Stimulated activated CD4-positive, alpha-beta T cell treated with anti-CD3 and anti-CD28 coated beads, Interleukin-4, amount 100 ng/mL, for 48 hours (primary cell): ENCODE measurements around the gene ZNF830.
A peak's percentile ranks its signal among the peaks of the same experiment; 100 is the strongest.
"Not testable (repeated sequence)": the region's sequence is repeated elsewhere in the genome, so short reads cannot be mapped to it uniquely, and the experiment has no call there.

Source experiments
- DNase-seq, 2 donors: peaks; one replicate each; pipeline ENCODE4 v3.0.0-alpha.2; 2020; ENCODE audit warnings: low read depth in 2 of 2

The ZNF830 gene

DNA sequence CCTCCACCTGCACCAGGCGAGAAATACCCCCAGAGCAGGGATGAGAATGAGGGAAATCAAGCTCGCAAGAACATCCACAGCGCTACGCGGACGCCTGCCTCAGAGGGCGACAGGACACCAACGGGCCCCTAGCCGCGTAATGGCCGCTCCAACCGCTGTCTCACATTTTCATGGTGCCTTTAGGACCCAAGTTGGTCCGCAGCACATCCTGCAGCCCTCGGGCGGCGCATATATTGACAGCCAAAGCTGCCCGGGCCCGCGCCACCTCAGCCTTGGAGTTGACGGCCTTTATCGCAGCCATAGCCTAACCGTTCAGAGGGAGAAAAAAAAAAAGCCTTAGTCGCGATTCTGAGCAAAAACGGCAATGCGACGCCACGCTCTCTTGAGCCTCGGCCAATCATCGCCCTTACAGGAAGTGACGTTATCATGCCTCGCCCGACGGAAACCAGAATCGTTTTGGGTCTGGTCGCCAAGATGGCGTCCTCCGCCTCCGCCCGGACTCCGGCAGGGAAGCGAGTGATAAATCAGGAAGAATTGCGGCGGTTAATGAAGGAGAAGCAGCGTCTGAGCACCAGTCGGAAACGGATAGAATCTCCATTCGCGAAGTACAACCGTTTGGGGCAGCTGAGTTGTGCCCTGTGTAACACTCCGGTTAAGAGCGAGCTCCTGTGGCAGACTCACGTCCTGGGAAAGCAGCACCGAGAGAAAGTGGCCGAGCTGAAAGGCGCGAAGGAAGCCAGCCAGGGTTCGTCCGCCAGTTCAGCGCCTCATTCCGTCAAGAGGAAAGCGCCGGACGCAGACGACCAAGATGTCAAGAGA is at the start of gene ZNF830, which contains the start of gene CCT6B:
ZNF830 (plus strand) TSS at position 448 of the 819 bp plus-strand sequence; CDS start at position 475, 27 bp downstream.
CCT6B (minus strand) TSS at position 368 of the 819 bp plus-strand sequence; CDS start at position 301, 67 bp downstream.
- peak; percentile 73 to 83 for DNase-seq

DNA sequence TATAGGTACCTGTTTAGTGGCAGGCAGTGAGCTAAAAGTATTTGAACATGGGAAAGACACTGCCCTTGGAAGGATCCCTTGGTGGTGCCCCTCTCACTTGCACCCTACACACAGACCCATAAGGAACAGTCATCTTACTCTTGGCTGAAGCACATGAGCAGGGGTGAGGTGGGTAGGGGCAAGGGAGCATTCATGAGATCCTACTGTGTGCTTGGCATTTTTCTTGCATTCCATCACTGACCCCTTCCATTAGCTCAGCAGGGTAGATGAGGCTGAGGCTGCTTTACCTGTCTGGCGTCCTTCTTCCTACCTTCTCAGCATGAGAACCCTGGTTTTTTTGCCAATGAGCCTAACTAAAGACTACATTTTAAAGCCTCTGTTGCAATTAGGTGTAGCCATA is 48.3 kb upstream of the ZNF830 start:
- no peak for DNase-seq

DNA sequence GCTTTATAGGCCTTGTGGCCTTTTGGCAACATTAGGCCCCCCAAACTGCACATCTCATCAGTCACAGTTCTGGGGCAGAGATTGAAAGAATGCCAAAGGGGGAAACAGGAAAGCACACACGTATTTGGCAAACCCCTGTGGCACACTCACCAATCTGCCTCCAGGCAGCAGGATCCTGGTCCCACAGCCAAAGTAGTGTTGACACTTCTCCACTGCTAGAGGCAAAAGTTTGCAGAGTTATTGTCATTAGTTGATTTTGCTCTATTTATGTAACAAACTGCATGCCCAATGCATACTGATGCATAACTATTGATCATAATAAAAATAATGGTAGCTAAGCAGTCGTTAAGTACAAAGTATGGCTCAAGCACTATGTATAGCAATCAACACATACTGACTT is 45.2 kb upstream of the ZNF830 start:
- no peak for DNase-seq

DNA sequence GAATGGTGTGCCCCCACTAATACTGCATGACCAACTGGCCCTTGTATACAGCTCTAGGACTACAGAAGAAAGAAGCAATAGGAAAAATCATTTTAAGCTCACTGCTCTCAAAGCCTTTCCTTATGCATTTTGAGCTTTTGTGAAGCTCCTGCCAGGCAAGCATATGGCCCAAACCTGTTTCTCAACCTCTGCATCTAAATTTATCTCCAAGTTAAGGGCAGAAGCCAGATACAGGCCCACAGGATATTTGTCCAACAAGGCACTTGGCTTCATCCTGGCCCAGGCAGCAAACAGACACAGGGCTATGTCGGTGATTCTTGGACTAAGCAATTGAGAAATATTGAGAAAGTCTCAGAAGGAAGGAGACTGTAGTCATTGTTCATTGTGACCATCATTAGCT is 44.0 kb upstream of the ZNF830 start:
- DNase-seq = no peak

DNA sequence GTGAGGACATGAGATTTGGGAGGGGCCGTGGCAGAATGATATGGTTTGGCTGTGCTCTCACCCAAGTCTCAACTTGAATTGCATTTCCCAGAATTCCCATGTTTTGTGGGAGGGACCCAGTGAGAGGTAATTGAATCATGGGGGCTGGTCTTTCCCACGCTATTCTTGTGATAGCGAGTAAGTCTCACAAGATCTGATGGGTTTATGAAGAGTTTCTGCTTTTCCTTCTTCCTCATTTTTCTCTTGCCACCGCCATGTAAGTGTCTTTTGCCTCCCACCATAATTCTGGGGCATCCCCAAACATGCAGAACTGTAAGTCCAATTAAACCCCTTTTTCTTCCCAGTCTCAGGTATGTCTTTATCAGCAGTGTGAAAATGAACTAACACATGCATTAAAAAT is 40.7 kb upstream of the ZNF830 start:
- no peak for DNase-seq

- DNase-seq = no peak
Measured at GRCh38 chr17:34926661-34927060, 34.7 kb upstream of the ZNF830 start.

GRCh38 chr17:34930283-34930682 is 31.1 kb upstream of the ZNF830 start:
- no peak for DNase-seq

GRCh38 chr17:34950780-34951179 is 10.6 kb upstream of the ZNF830 start:
- DNase-seq = not testable (repeated sequence)

DNA sequence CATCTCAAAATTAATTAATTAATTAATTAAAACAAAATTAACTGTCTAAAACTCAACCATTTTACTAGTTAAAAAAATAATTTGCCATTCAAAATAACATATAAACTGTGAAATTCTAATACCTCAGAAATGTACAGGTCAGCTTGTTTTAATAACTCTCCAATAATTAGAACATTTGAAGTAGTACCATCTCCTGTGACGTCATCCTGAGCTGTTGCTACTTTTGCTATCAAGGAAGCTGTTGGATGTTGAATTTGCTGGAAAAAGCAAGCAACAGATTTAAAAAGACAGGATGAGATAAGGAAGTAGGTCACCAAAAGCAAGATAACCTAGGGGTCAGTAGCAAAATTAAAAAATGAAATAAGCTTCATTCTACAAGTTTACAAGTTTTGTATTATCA is 2.9 kb upstream of the ZNF830 start:
- DNase-seq = no peak

DNA sequence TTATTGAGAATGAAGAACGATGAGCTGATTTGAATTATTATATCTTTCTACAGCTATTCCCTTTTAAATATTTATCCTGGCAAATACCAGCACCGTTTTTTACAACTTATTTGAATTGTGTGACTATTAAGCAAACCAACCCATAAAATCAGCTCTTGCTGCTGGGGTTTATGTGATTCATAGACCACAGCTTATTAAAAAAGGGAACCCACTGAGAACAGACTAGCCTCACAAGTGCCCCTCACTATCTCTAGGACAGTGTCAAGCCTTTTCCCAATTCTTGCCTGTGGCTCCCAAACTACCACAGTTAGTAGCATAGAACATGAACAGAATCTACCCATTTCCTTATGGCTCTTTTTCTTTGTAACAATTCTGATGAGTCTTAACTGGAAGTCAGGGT is 12.8 kb downstream of the ZNF830 start:
- no peak for DNase-seq

GRCh38 chr17:34974794-34975785 is 13.8 kb downstream of the ZNF830 start:
- no peak for DNase-seq

DNA sequence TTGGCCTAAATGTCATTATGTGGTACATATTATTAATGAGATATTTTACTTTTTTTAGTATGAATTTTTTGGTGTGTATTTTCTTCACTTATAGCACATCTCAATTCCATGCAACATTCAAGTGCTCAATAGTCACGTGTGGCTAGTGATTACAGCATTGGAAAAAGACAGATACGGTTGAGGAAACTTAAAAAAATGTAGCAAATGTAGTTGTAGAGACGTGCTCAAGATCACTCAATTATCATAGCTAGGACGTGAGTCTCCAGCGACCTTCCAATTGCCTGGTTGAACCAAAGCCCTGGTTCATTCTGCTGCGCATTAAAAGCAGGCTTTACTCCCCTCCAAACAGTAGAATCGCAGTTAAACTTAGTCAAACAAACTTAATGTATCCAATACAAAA is 17.8 kb downstream of the ZNF830 start:
- no peak for DNase-seq

- no peak for DNase-seq
Measured at GRCh38 chr17:34979650-34980352, 18.5 kb downstream of the ZNF830 start.

DNA sequence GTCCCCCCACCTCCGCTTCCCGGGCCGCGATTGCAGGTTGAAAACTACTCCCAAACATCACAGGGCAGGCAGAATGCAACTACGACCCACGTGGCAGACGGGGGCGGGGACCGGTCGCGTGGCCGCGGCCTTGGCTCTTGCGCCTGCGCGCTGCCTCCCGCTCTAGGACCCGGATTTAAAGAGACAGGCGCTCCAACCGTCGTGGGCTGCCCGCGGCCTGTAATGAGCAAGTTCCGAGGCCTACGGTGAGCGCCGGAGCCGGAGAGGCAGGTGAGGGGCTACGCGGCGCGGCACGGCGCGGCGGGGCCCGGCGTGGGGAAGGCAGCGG is 19.0 kb downstream of the ZNF830 start, which contains the start of gene LIG3:
LIG3 (plus strand) TSS at position 160 of the 328 bp plus-strand sequence. CDS start 2,494 bp downstream, outside the sequence.
- DNase-seq = peak; percentile 87 to 93

DNA sequence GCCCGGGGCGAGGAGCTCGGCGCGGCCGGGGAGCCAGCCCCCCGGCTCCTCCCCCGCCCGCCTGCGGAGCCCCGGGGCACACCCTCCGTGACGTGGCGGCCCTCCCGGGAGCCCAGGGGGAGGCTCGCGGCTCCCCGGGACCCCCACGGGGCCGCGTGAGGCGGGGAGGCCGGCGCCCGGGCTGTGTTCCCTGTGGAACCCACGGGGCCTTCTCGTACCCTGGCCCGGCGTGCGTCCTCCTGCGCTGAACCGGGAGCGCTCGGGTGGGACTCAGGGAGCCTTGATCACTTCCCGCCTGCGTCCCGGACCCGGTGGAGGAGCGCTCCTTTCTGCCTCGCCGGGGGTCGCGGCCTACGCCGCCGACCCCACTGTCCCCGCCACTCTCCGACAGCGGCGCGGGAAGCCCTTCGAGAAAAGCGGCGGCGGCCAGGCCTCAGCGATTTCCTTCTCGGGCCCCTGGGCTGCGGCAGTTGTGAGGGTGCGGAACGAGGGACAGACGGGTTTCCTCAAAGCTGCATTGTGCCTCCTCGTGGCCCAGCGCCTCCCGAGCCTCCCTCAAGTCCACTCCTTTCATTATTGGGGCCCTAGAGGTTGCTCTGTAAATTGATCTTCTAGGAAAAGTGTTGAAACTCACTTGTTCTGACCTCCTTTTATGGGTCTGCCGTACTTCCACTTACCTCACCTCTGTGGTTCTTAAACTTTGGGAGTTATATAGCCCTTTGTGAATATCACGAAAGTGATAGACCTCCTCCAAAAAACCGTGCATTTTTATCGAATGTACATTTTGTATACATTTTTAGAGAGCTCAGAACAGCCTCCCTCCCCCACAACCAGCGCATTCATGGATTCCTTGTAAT is 19.6 kb downstream of the ZNF830 start:
- DNase-seq = peak; percentile 54 to 60

- no peak for DNase-seq
Measured at GRCh38 chr17:34981538-34982241, 20.4 kb downstream of the ZNF830 start.

DNA sequence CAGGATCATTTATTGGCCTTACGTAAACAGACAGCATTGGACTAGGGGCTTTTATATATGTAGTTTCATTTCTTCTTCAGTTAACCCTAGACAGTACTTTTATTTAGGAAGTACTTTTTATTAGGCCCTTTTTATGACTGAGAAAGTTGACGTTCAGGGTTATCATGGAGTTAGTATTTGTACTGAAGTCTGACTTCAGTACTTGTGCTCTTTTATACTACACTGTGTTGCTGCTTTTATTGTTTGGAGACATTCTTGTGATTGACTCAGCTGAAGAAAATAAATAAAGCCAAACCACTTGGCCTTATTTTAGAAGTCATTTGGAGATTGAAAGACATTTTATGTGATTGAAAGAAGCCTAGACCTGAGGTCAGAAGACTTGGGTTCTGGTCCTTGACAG is 25.9 kb downstream of the ZNF830 start:
- DNase-seq = no peak

- DNase-seq = no peak
Measured at GRCh38 chr17:34988644-34989043, 27.3 kb downstream of the ZNF830 start.

DNA sequence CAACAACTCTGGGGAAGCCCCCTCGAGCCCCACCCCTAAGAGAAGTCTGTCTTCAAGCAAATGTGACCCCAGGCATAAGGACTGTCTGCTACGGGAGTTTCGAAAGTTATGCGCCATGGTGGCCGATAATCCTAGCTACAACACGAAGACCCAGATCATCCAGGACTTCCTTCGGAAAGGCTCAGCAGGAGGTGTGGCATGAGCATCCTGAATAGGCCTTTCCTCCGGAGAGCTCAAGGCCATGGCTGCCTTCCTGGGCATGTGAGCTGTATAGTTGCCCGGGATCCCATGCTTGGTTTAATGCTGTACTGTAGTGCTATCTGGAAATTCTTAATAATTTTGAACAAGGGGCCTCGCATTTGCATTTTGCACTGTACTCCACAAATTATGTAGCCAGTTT is 28.1 kb downstream of the ZNF830 start:
- DNase-seq = no peak

DNA sequence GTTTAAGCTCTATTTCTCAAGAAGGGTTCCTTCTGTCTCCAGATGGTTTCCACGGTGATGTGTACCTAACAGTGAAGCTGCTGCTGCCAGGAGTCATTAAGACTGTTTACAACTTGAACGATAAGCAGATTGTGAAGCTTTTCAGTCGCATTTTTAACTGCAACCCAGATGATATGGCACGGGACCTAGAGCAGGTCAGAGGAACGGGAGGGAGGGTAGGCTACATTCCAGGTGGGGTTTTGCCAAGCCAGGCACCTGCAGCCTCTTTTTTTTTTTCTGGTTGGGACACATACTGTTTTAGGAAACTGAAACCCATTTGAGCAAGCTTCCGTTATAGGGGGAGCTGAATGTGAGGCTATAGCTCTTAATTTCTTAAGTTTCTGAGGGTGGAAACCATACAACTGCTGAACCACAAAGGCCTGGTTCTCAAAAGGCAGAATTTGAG is 29.6 kb downstream of the ZNF830 start:
- no peak for DNase-seq
